Jurkat, Clone E6-1 (cell line): ENCODE results near the gene PTX4.

ENCODE experiments used
- DNase-seq: peaks from one replicate; pipeline ENCODE4 v3.0.0-alpha.2; 2011; ENCODE audit warnings: low read depth, low spot score
- H3K4me3 ChIP-seq: 2 replicates; pipeline ENCODE4 v1.5.1; 2011; ENCODE audit warnings: mild to moderate bottlenecking, low read length, control low read depth, moderate library complexity

The PTX4 gene

DNA sequence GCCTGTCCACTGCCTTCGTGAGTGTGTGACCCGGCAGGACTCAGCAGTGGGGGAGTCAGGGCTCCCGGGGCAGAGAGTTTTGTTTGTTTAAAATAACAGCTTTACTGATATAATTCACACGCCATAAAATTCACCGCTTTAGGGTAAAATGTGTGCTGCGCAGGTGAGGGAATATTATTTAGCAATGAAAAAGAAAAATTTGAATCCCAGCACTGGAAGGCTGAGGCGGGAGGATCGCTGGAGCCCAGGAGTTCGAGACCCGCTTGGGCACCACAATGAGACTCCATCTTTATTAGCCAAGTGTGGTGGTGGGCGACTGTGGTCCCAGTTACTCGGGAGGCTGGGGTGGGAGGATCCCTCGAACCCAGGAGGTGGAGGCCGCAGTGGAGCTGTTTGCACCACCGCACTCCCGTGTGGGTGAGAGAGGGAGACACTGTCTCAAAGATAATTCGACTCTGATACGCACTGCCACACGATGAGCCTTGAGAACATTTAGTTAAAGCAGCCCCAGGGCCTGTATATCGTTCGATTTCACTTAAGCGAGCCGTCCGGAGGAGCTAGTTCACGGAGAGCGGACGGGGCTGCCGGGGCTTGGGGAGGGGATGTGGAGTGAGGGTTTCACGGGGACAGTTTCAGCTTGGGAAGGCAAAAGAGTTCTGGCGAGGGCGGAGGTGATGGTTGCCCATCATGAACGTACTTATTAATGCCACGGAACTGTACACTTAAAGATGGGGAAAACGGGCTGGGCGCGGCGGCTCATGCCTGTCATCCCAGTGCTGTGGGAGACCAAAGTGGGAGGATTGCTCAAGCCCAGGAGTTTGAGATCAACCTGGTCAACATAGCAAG is 14.6 kb upstream of the PTX4 start:
- DNase-seq: no peak
- H3K4me3 ChIP-seq: no peak overlapping the region

DNA sequence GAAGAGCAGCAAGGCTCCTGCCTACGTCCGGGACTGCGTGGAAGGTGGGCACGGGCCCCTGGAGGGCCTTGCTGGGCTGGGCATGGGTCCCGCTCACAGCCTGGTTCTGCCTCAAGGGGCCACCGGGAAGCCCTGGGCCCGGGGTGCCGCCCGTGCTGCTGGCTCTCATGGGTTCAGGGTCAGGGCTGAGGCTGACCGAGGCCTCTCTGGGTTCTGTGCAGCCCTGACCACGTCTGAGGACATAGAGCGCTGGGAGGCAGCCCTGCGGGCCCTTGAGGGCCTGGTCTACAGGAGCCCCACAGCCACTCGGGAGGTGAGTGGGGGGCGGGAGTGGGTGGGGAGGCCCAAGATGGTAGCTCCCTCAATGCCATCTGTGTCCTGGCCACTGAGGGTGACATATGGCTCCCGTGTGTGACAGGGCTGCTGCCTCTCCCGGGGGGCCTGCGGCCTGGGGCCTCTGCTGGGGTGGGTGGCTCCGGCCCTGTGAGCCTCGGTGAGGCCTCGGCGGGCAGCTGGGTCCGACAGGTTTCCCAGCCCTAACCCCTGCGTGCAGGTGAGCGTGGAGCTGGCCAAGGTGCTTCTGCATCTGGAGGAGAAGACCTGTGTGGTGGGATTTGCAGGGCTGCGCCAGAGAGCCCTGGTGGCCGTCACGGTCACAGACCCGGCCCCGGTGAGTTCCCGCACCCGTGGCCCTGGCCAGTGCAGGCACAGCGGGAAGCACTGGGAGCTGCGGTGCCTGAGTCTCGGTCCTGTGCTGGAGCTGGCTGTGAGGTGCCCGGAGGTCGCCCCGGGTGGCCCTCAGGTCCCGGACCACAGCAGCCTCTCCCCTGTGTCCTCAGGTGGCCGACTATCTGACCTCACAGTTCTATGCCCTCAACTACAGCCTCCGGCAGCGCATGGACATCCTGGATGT is 13.6 kb upstream of the PTX4 start:
- no peak overlapping the region for H3K4me3 ChIP-seq
- no peak for DNase-seq

- H3K4me3 ChIP-seq: no peak overlapping the region
- DNase-seq: no peak
These were observed 12.9 kb upstream of the PTX4 start for GRCh38 chr16:1501630-1502029.

- no peak overlapping the region for H3K4me3 ChIP-seq
- DNase-seq: no peak
These were observed 11.9 kb upstream of the PTX4 start for GRCh38 chr16:1500465-1501150.

DNA sequence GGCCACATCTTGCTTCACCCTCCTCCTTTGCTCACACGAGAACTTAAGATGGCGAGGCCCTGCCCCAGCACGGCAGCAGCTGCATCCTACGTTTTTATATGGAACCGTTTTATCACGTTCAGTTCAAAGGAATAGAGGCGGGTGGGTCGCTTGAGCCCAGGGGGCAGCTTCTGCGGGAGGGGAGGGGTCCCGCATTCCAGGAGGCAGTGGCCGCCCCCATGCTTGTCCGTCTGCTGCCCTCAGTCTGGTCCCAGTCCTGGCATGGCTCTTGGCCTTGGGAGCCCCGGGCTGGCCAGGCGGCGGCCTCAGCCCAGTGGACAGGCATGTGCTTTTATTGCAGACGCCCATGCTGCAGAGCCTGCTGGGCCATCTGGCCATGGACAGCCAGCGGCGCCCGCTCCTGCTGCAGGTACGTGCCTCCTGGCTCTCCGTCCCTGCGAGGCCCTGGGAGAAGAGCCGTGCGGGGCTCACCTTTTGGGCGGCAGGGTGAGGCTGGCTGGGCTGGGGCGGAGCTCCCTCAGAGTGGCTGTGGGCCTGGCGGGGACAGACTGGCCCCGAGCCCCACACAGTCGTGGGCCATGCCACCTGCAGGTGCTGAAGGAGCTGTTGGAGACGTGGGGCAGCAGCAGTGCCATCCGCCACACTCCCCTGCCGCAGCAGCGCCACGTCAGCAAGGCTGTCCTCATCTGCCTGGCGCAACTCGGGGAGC is 11.2 kb upstream of the PTX4 start:
- DNase-seq: no peak
- no peak overlapping the region for H3K4me3 ChIP-seq

DNA sequence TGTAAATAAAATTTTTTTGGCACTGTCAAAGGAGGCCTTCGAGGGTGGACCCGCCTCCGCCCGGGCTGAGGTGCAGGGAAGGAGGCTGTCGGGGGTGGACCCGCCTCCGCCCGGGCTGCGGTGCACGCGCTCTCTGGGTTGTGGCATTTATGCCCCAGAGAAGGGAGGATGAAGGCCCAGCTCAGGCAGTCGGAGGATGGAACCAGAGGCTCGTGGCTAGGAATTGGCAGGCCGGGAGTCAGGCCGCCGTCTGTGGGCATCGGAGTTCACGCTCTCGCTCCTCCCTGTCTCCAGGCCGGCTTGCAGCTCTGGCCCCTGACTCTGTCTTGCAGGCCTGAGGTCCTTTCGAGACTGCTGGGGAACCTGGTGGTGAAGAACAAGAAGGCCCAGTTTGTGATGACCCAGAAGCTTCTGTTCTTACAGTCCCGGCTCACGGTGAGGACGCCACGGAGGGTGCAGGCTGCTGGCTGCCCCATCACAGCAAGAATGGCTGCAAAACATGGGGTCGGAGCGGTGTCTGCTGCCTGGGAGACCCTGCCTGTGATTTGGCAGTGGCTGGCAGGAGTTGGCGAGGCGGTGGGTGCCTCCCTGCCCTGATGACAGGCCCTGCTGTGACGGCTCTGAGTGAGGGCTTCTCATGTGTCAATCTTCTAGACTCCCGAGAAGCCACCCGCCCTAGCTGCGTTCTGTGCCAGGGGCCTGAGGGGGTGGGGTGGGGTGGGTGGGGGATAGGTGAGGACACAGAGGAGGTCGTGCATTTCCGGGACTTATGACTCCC is 10.3 kb upstream of the PTX4 start:
- H3K4me3 ChIP-seq: no peak overlapping the region

DNA sequence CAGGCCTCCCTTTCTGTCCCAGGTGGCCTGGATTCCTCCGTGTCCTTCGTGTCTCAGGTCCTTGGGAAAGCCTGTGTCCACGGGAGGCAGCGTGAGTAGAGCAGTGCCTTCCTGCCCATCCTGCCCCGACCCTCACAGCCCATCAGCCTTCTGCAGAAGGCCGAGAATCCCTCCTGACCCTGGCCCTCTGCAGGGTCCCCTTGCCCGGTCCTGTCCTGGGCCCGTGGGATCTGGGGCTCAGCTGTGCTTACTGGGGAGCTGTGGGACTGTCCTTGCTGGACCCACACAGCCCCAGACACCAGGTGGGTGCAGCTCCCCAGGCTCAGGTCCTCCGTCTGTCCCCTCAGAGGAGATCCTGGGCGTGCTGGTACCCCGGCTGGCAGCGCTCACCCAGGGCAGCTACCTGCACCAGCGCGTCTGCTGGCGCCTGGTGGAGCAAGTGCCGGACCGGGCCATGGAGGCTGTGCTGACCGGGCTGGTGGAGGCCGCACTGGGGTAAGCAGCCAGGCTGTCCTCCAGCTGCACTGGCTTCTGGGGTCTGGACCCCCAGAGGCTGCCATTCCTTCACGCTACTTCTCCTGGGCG is 8.4 kb upstream of the PTX4 start:
- no peak for DNase-seq
- no peak overlapping the region for H3K4me3 ChIP-seq

More for the DNA sequence above, 10.3 kb upstream of the PTX4 start:
- DNase-seq: no peak

GRCh38 chr16:1496464-1496863 is 7.7 kb upstream of the PTX4 start:
- no peak overlapping the region for H3K4me3 ChIP-seq
- DNase-seq: no peak

- no peak for DNase-seq
- H3K4me3 ChIP-seq: no peak overlapping the region
These were observed 7.1 kb upstream of the PTX4 start for GRCh38 chr16:1495889-1496262.

GRCh38 chr16:1495211-1495888 is 6.6 kb upstream of the PTX4 start:
- DNase-seq: no peak
- H3K4me3 ChIP-seq: no peak overlapping the region

- no peak overlapping the region for H3K4me3 ChIP-seq
These were observed 6.0 kb upstream of the PTX4 start for GRCh38 chr16:1494711-1495110.

DNA sequence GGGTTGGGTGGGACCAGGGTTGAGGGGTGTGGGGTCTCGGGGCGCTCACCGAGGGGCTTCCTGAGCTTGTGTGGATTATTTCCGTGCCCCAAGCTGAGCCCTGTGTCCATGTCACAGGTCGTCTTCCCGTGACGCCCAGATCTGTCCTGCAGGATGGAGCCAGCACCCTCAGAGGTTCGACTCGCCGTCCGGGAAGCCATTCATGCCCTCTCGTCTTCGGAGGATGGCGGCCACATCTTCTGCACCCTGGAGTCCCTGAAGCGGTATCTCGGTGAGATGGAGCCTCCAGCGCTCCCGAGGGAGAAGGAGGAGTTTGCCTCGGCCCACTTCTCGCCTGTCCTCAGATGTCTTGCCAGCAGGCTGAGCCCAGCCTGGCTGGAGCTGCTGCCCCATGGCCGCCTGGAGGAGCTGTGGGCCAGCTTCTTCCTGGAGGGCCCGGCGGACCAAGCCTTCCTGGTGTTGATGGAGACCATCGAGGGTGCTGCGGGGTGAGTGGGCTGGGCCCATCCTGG is 5.4 kb upstream of the PTX4 start:
- DNase-seq: no peak
- peak overlapping the region; percentile 78 for H3K4me3 ChIP-seq

More at GRCh38 chr16:1494711-1495110, 6.0 kb upstream of the PTX4 start:
- DNase-seq: no peak

DNA sequence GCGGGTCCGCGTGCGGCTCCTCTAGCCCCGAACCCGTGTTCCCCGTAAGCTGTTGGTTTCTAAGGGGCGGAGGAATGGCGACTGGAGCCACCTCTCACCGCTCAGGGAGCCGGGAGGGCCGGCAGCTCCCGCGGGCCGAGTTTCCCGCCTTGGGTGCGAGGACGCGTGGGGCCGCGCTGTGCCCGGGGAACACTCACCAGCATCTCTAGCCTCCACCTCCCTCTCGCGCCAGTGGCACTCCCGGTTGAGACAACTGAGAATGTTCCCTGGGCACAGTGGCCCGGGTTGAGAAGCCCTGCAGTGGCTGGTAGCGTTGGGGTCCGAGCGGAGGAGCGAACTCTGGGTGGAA is 5.0 kb upstream of the PTX4 start:
- H3K4me3 ChIP-seq: peak overlapping the region; percentile 78
- no peak for DNase-seq

- peak; percentile 73 for DNase-seq
- peak within 1 kb of the TSS; percentile 78 for H3K4me3 ChIP-seq
These were observed 4.4 kb upstream of the PTX4 start, which contains the start of gene TELO2 for GRCh38 chr16:1492923-1493745. TSS of gene TELO2 (plus strand) at chr16:1493360. CDS start at chr16:1494282, 922 bp downstream.

- no peak for DNase-seq
- peak overlapping the region; percentile 78 for H3K4me3 ChIP-seq
These were observed 3.6 kb upstream of the PTX4 start for GRCh38 chr16:1492082-1492922.

- H3K4me3 ChIP-seq: no peak overlapping the region
- no peak for DNase-seq
These were observed 2.6 kb upstream of the PTX4 start for GRCh38 chr16:1491327-1491726.
